AG04449 (cell line): ENCODE results near the gene HPSE2.

ENCODE experiments used
- CTCF ChIA-PET: fragments of 350-600 bp; formaldehyde crosslinking; extraction: SDS; loops from one replicate; lab custom pipeline; 2021; ENCODE audit warnings: antibody characterized with exemption; lab: Yijun Ruan, JAX
- POLR2A ChIA-PET: fragments of 400-600, 350-600 bp; formaldehyde crosslinking; extraction: SDS; loops from one replicate; lab custom pipeline; 2020; ENCODE audit warnings: antibody characterized with exemption, inconsistent platforms; lab: Yijun Ruan, JAX
- DNase-seq: peaks from one replicate; pipeline ENCODE4 v3.0.0-alpha.2; 2010; ENCODE audit warnings: low read depth, low spot score
- H3K4me3 ChIP-seq: 2 replicates; pipeline ENCODE4 v1.5.1; 2011; ENCODE audit warnings: low read depth, mild to moderate bottlenecking, control low read depth, low read length
- TF ChIP-seq, protein P1 (sequence below): IDR thresholded peaks from one replicate; pipeline ENCODE4 v1.5.1; 2011; ENCODE audit warnings: mild to moderate bottlenecking, moderate library complexity, low read length, control low read depth, inconsistent platforms; ENCODE audit not compliant: insufficient read depth; ENCODE audit errors: missing control alignments

The HPSE2 gene

DNA sequence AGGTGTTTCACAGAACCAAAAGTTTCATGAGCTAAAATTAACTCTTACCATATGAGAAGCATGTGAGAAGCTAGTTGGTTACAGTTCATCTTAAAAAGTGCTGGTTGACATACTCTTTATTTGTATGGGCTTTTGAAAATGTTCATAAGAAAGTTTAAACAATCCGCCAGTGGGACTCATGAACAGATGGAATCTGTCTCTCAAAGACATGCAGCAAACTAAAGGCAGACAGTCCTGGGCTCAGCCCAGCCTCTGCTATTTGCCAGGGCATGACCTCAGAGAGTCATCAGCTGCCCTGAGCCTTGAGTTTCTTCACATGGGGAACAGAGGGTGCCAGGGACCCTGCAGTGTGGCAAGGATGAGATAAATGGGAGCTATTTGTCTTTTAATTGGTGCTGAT is 823.9 kb downstream of the HPSE2 start:
- no peak for DNase-seq
- CTCF ChIA-PET: interaction anchor here (0.5 to 2.1 kb wide), 3 partner anchors 14 to 240 kb away, joined by 3 to 10 read pairs (median 3); no protein-coding TSS in a partner anchor
- no peak overlapping the region for H3K4me3 ChIP-seq
- POLR2A ChIA-PET: no interaction called here
- TF ChIP-seq, protein P1, sequence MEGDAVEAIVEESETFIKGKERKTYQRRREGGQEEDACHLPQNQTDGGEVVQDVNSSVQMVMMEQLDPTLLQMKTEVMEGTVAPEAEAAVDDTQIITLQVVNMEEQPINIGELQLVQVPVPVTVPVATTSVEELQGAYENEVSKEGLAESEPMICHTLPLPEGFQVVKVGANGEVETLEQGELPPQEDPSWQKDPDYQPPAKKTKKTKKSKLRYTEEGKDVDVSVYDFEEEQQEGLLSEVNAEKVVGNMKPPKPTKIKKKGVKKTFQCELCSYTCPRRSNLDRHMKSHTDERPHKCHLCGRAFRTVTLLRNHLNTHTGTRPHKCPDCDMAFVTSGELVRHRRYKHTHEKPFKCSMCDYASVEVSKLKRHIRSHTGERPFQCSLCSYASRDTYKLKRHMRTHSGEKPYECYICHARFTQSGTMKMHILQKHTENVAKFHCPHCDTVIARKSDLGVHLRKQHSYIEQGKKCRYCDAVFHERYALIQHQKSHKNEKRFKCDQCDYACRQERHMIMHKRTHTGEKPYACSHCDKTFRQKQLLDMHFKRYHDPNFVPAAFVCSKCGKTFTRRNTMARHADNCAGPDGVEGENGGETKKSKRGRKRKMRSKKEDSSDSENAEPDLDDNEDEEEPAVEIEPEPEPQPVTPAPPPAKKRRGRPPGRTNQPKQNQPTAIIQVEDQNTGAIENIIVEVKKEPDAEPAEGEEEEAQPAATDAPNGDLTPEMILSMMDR: no peak

DNA sequence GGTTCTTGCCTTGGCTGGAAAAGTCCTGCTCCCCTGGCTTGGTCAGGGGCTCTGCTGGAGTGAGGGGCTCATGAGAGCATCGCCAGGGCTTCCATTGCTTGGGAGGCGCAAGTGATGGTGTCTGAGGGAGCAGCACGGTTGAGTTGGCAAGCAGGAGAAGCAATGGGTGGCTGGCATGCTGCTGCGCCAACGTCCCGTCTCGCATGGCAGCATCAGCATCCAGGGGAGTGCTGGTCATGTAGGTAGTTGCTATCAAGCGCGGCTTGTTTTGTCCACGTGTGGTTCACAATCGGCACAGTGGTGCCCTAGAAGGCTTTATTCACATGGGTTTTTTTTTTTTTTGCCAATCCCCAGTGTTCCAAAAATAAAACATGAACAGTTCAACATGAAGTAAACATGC is 824.5 kb downstream of the HPSE2 start:
- no peak for DNase-seq
- CTCF ChIA-PET: interaction anchor here (2.1 kb wide), 1 partner anchor 14 kb away, joined by 10 read pairs; no protein-coding TSS in a partner anchor
- H3K4me3 ChIP-seq: no peak overlapping the region
- POLR2A ChIA-PET: no interaction called here
- TF ChIP-seq, protein P1: no peak

DNA sequence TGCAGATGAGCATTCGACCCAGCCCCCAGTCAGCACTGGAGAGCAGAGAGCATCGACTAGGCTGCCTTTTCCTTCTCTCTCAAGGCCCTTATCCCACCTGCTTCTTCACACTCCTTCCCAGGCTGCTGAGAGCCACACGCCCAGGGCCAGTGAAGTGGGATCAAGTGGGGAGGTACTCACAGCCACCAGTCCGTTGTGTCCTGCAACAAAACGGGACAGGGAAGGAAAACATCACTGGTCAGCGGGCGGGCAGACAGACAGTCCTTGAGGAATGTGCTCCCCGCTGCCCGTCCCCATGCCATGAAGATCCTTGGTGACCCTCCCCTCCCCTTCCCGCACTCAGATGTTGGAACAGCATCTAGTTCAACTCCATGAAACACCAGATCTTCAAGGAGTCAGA is 824.9 kb downstream of the HPSE2 start:
- ChIA-PET POLR2A (no interaction called here), CTCF (interaction anchor here (1.1 kb wide), 1 partner anchor 15 kb away, joined by 5 read pairs; no protein-coding TSS in a partner anchor)
- no peak for DNase-seq
- TF ChIP-seq, protein P1: no peak
- no peak overlapping the region for H3K4me3 ChIP-seq

DNA sequence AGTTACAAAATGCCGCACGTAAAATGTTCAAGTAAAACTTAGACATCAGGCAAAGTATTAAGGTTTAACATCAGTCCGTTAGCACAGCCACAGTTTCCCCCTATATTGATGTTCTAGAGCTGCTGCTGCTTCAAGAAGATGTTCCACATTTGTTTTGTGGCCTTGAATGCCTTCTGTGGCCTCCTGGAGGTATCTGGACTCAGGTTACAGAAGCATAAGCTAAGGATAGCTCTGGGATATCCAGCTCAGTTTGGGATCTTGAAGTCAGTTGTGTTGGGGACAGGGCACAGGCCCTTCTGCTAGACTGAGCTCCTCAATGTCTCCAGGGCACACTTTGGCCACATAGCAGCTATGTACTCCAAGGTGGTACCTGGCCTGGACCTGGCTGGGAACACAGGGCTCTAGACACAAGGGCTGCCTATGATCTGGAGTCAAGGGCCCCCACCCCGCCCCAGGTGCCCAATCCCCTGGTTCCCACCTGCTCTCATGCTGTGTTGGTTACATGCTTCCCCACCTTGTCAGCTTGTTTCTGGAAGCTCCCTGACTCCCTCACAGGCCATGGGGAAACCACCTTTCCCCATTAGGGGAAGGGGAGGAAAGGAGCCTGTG is 825.4 kb downstream of the HPSE2 start:
- ChIA-PET CTCF (interaction anchor here (1.1 to 2.4 kb wide), 3 partner anchors 15 to 240 kb away, joined by 5 to 9 read pairs (median 5); no protein-coding TSS in a partner anchor), POLR2A (no interaction called here)
- TF ChIP-seq, protein P1: no peak
- no peak for DNase-seq
- no peak overlapping the region for H3K4me3 ChIP-seq

DNA sequence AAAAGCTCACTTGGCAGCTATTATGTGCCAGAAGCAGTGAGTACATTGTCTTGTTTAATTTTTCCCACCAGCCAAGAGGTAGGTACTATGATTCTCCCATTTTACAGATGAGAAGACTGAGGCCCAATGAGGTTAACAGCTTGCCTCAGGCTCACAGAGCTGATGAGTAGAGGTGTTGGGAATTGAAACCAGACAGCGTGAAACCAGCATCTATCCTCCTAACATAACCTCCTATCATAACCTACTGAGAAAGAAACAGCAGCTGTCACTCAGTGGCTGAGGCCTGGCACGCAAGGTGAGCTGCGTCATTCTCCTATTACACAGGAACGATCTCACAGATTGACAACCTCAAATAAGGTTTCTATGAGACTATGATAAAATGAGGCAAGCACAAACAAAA is 826.9 kb downstream of the HPSE2 start:
- no peak overlapping the region for H3K4me3 ChIP-seq
- ChIA-PET POLR2A (no interaction called here), CTCF (interaction anchor here (0.9 to 2.4 kb wide), 4 partner anchors 13 to 166 kb away, joined by 3 to 9 read pairs (median 4); no protein-coding TSS in a partner anchor)
- TF ChIP-seq, protein P1: no peak
- no peak for DNase-seq

DNA sequence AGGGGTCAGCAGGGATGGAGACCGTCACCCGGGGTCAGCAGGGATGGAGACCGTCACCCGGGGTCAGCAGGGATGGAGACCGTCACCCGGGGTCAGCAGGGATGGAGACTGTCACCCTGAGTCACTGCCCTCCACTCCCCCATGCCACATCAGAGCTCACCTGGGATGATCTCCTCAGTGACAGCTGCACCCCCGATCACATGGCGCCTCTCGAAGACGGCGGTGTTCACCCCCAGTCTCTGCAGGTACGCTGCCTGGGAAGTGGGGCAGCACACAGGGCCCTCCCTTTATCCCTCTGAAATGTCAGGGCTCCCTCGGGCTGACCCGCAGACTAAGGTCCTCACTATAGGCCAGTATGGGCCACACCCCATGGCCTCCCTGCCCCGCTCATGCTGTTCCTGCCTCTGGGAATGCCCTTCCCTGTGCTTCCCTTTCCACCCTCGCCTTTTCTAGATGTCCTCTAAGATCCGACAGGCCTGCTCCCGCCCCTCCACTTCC is 827.9 kb downstream of the HPSE2 start:
- no peak for DNase-seq
- TF ChIP-seq, protein P1: no peak
- no peak overlapping the region for H3K4me3 ChIP-seq
- ChIA-PET POLR2A (no interaction called here), CTCF (interaction anchor here (0.6 to 2.4 kb wide), 5 partner anchors 12 to 220 kb away, joined by 3 to 9 read pairs (median 4); no protein-coding TSS in a partner anchor)
